Osteocyte (in vitro differentiated cells): ENCODE data around the gene NDUFAF7. TPM values are rescaled to one million over a fixed set of nuclear protein-coding genes. Genes with fewer than 3 reads are reported as not detected.
A peak's percentile ranks its signal among the peaks of the same experiment; 100 is the strongest.

Experiments
- DNase-seq: peaks from one replicate; pipeline ENCODE4 v3.0.0; 2021; ENCODE audit warnings: mixed read lengths; ENCODE audit not compliant: unreplicated experiment; ENCODE audit errors: extremely low spot score
- H3K27ac Mint-ChIP-seq: one replicate; pipeline ENCODE4 v1.8.0; 2021; ENCODE audit warnings: mild to moderate bottlenecking, mixed read lengths; ENCODE audit not compliant: unreplicated experiment
- H3K27me3 Mint-ChIP-seq: one replicate; pipeline ENCODE4 v1.8.0; 2021; ENCODE audit warnings: mixed read lengths; ENCODE audit not compliant: unreplicated experiment
- H3K36me3 Mint-ChIP-seq: one replicate; pipeline ENCODE4 v1.8.0; 2021; ENCODE audit warnings: mixed read lengths; ENCODE audit not compliant: unreplicated experiment
- H3K4me1 Mint-ChIP-seq: one replicate; pipeline ENCODE4 v1.8.0; 2021; ENCODE audit warnings: mixed read lengths; ENCODE audit not compliant: unreplicated experiment
- H3K4me3 Mint-ChIP-seq: one replicate; pipeline ENCODE4 v1.8.0; 2021; ENCODE audit warnings: mild to moderate bottlenecking, moderate library complexity, mixed read lengths; ENCODE audit not compliant: unreplicated experiment
- H3K9me3 Mint-ChIP-seq: one replicate; pipeline ENCODE4 v1.8.0; 2021; ENCODE audit warnings: mixed read lengths; ENCODE audit not compliant: unreplicated experiment
- CTCF ChIP-seq: fragments of 200-600 bp; sonication (generic); IDR thresholded peaks from 2 replicates; pipeline ENCODE4 v1.5.0; 2021; ENCODE audit warnings: antibody characterized with exemption, mild to moderate bottlenecking, moderate library complexity
- total RNA-seq: library from RNA; stranded (reverse); gene quantifications from 2 replicates; pipeline ENCODE4 v1.2.1, GENCODE V29; 2021

The NDUFAF7 gene
- total RNA-seq, 1 donor from 2014 or later = 17.8 TPM

- no peak overlapping the region for H3K4me3 Mint-ChIP-seq
- no peaks in the 10 kb centered on the region for H3K4me1 Mint-ChIP-seq
- no peaks in the 10 kb centered on the region for H3K27me3 Mint-ChIP-seq
- H3K9me3 Mint-ChIP-seq = no peaks in the 10 kb centered on the region
- no peak for DNase-seq
- no peak for TF ChIP-seq CTCF
- no peak overlapping the region for H3K27ac Mint-ChIP-seq
- H3K36me3 Mint-ChIP-seq = peaks cover 34% of the 10 kb centered on the region
These were observed 36.7 kb downstream of the NDUFAF7 start for GRCh38 chr2:37268111-37268510.

GRCh38 chr2:37271376-37272067, 40.1 kb downstream of the NDUFAF7 start:
- Mint-ChIP-seq H3K27ac (peak overlapping the region; percentile 6), H3K9me3 (no peaks in the 10 kb centered on the region), H3K27me3 (no peaks in the 10 kb centered on the region), H3K4me3 (no peak overlapping the region), H3K4me1 (no peaks in the 10 kb centered on the region), H3K36me3 (peaks cover 46% of the 10 kb centered on the region)
- no peak for TF ChIP-seq CTCF
- DNase-seq = no peak

DNA sequence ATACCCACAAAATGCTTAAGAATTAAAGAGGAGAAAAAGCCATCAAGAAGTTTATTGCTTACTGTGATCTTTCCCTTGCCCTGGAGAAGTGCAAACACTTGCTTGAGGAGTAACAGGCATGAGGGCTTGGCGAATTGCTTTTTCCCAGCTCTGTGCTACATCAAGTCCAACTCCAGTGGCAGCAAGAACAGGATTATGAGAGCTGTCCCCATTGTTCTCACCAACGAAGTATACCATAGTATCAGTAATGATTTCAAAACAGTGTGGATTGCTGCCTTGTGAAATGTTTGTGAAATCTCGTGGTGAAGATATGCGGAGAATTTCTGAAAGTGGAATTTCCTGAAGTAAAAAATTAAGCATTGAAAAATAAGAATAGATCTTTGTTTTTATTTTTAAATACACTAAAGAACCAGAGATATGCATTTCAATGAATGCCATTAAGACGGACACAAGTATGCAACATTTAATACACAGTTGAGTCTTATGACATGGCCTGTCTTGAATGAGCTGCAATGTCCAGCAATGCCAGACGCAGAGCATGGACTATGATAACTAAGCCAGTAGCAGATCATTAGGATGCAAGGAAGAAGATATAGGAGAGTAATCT, 43.0 kb downstream of the NDUFAF7 start:
- H3K27me3 Mint-ChIP-seq = no peaks in the 10 kb centered on the region
- no peak overlapping the region for H3K4me3 Mint-ChIP-seq
- no peaks in the 10 kb centered on the region for H3K9me3 Mint-ChIP-seq
- no peak for TF ChIP-seq CTCF
- DNase-seq = no peak
- peaks cover 38% of the 10 kb centered on the region for H3K36me3 Mint-ChIP-seq
- H3K27ac Mint-ChIP-seq = no peak overlapping the region
- H3K4me1 Mint-ChIP-seq = no peaks in the 10 kb centered on the region

DNA sequence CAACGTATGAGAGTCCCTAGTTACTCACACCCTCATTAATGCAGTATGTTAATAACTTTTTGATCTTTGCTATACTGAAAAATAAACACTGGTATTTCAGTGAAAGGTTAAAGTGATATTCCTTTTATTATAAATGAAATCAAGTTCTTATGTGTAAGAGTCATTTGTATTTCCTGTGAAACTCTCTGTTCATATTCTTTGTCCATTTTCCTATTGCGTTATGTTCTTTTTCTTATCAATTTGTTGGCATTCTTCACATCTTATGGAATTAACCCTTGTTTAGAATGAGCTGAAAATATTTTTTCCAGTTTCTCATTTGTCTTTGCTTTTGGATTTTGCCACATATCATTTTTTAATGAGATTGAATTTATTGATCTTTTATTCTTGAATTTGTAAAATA, 44.8 kb downstream of the NDUFAF7 start:
- H3K36me3 Mint-ChIP-seq = peaks cover 42% of the 10 kb centered on the region
- H3K9me3 Mint-ChIP-seq = no peaks in the 10 kb centered on the region
- H3K4me3 Mint-ChIP-seq = no peak overlapping the region
- H3K4me1 Mint-ChIP-seq = no peaks in the 10 kb centered on the region
- DNase-seq = no peak
- no peaks in the 10 kb centered on the region for H3K27me3 Mint-ChIP-seq
- no peak overlapping the region for H3K27ac Mint-ChIP-seq
- TF ChIP-seq CTCF = no peak

DNA sequence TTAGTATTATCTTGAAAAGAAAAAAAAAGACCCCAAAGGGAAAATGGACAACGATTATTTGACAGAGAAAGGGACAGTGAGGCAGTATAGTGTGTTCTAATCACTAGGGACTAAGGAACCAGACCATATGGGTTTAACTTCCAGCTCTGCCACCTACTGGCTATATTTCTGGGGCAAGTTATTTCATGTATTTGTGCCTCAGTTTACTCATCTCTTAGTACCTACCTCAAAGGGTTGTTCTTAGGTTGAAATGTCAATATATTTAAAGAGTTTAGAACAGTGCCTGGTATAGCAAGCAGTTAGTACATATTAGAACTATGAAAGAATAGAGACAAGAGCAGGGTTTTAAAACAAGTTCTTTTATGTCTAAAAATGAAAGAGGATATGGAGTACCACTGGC, 50.5 kb downstream of the NDUFAF7 start:
- H3K27me3 Mint-ChIP-seq = no peaks in the 10 kb centered on the region

More for the DNA sequence above, 50.5 kb downstream of the NDUFAF7 start:
- H3K4me3 Mint-ChIP-seq = no peak overlapping the region
- peaks cover 32% of the 10 kb centered on the region for H3K36me3 Mint-ChIP-seq
- no peak for DNase-seq
- peak; percentile 10 for TF ChIP-seq CTCF
- H3K27ac Mint-ChIP-seq = no peak overlapping the region
- H3K4me1 Mint-ChIP-seq = peaks cover 31% of the 10 kb centered on the region
- H3K9me3 Mint-ChIP-seq = no peaks in the 10 kb centered on the region
